Brain pericyte (primary cell): ENCODE measurements around the gene ATG7.
"Not testable (repeated sequence)": the region's sequence is repeated elsewhere in the genome, so short reads cannot be mapped to it uniquely, and the experiment has no call there.

Experiments used
- DNase-seq: peaks from one replicate; pipeline ENCODE4 v3.0.0-alpha.2; 2012; ENCODE audit warnings: low read depth, low spot score

The ATG7 gene

DNA sequence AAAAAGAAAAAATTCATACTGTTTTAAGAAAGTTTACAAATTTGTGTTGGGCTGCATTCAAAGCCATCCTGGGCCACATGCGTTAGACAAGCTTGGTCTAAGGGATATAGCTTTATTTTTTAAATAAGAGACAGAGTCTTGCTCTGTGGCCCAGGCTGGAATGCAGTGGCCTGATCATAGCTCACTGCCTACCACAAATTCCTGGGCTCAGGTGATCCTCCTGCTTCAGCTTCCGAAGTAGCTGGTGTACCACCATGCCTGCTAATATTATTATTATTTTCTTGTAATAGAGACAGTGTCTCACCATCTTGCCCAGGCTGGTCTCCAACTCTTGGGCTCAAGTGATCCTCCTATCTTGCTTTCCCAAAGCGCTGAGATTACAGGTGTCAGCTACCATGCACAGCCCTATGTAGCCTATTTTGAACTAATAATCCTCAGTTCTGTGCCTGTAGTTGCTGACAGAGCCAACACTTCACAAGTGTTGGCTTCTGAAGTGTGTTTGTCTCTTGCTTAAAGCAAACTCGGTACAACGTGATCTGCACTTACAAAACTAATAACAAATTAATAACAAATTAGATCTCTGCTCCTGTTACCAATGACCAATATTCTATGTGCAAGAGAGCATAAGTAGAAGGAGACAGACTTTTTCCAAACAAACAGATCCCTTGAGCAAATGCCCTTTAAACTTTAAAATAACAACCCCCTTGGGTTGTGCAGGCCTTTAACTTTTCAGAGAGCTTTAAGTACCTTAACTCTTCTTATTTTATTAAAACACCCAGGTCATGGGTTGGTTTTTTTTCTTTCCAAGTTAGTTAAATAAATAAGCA, 236.4 kb downstream of the ATG7 start:
- DNase-seq, result no peak

GRCh38 chr3:11509173-11510000, 237.2 kb downstream of the ATG7 start:
- DNase-seq, result peak; percentile 92

DNA sequence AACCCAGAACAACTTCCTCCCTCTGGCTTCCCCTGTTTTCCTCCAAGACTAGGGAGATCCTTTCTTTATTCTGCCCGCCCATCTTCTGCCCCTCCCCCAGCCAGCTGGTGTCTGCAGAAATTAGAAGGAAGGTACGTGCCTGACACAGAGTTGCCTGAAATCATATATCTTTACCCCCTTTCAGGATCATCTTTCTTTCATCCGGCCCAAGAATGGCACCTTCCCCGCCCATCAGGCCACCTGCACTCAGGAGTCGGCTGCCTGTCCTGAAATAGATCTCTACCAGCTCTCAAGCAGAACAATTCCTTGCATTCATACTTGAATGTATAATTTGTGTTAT, 237.8 kb downstream of the ATG7 start:
- DNase-seq, result no peak

- DNase-seq, result no peak
Observed at GRCh38 chr3:11510356-11510755, 238.2 kb downstream of the ATG7 start.

- not testable (repeated sequence) for DNase-seq
Observed at GRCh38 chr3:11511606-11512005, 239.4 kb downstream of the ATG7 start.

DNA sequence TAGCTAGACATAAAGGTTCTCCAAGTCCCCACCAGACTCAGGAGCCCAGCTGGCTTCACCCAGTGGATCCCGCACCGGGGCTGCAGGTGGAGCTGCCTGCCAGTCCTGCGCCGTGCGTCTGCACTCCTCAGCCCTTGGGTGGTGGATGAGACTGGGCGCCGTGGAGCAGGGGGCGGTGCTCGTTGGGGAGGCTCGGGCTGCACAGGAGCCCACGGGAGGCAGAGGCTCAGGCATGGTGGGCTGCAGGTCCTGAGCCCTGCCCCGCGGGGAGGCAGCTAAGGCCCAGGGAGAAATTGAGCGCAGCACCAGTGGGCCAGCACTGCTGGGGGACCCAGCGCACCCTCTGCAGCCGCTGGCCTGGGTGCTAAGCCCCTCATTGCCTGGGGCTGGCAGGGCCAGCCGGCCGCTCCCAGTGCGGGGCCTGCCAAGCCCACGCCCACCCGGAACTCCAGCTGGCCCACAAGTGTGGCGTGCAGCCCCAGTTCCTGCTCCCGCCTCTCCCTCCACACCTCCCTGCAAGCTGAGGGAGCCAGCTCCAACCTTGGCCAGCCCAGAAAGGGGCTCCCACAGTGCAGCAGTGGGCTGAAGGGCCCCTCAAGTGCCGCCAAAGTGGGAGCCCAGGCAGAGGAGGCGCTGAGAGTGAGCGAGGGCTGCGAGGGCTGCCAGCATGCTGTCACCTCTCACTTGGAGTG, 241.1 kb downstream of the ATG7 start:
- DNase-seq, result not testable (repeated sequence)

DNA sequence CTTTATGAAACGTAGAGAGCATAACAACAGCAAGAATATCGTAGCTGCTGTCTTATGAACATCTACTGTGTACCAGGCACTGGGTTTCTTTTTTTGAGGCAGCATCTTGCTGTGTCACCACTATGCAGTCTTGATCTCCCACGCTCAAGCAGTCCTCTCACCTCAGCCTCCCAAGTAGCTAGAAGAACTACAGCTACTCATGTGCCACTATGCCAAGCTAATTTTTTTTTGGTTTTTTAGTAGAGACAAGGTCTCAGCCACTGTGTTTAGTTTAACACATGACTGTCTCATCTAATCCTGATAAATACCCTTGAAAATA, 241.6 kb downstream of the ATG7 start:
- DNase-seq, result no peak

- DNase-seq, result peak; percentile 67
Observed at GRCh38 chr3:11514191-11514821, 242.1 kb downstream of the ATG7 start.

DNA sequence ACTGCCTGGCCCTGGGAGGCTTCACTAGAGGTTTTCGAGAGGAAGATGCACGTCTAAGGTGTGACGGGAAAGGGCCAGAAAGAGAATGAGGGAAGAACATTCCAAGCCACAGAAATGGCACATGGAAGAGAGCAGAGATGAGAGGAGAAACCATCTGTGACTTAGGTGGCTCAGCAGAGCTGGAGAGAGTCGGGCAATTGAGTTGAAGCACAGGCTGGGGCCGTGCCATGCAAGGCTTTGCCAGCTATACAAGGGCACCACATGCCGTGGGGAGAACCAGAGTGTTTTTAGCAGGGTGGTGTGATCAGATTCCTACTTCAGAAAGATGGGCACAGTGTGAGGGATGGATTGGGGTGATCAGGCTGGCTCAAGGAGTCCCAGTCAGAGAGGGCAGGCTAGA, 245.4 kb downstream of the ATG7 start:
- DNase-seq, result no peak

GRCh38 chr3:11521167-11521566, 249.0 kb downstream of the ATG7 start:
- no peak for DNase-seq

- DNase-seq, result no peak
Observed at GRCh38 chr3:11522398-11522715, 250.2 kb downstream of the ATG7 start.

DNA sequence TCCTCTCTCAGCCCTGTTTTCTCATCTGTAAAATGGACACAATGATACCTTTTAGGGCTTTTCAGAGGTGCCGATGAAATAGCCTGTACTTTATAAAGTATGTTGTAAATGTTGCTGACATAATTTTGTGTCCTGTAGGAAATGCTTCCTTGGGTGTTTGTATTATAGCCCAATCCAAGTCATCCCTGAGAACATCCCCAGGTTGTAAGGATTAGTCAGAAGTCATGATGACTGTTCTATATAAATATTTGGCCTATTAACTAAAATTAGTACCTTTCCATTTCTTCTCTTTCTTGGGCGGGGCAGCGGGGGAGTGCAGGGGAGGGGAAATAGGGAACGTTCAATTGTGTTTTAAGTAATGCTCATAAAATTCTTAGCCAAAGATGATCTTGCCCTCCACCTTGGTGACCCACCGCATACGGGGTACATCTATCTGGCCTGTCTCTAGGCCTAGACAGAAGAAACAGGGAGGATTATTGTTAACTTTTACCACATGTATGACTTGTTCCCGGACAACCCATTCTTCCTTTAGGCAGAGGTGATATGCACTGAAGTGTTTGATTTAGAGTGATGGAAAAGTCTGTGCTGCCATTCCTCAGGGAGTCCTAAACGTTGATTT, 250.9 kb downstream of the ATG7 start:
- DNase-seq, result no peak

DNA sequence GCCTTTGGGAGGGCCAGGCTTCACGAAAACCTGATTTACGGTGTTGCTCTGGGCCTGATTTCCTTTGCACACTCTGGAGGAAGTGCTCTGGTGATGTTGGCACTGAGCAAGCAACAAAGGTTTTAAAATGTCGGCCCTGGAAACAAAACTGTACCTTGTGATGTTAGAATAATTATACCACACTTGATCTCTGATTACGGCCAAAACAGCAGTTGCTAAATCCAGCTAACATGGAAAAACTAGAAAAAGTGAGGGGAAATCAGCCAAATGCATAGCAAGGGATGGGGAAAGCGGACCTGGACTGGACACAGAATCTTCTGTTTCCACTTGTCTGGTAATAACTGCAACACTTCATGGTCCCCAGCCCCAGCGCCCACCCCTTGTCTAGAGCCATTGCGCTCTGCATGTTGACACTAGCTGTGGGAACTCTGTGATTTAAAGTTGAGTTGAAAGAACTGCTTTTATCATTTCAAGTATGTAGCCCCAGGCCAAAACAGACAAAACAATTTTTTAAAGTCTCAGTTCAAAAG, 251.4 kb downstream of the ATG7 start:
- DNase-seq, result no peak

DNA sequence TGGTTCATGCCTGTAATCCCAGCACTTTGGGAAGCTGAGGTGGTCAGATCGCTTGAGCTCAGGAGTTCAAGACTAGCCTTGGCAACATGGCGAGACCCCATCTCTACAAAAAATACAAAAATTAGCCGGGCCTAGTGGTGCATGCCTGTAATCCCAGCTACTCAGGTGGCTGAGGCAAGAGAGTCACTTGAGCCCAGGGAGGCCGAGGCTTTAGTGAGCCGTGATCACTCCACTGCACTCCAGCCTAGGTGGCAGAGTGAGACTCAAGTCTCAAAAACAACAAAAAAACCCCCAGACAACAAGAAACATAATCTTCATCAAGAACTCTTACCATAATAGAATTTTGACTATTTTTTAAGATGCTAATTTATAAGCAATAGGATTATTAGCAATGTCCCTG, 253.9 kb downstream of the ATG7 start:
- DNase-seq, result not testable (repeated sequence)

- no peak for DNase-seq
Observed at GRCh38 chr3:11529281-11529680, 257.1 kb downstream of the ATG7 start.

DNA sequence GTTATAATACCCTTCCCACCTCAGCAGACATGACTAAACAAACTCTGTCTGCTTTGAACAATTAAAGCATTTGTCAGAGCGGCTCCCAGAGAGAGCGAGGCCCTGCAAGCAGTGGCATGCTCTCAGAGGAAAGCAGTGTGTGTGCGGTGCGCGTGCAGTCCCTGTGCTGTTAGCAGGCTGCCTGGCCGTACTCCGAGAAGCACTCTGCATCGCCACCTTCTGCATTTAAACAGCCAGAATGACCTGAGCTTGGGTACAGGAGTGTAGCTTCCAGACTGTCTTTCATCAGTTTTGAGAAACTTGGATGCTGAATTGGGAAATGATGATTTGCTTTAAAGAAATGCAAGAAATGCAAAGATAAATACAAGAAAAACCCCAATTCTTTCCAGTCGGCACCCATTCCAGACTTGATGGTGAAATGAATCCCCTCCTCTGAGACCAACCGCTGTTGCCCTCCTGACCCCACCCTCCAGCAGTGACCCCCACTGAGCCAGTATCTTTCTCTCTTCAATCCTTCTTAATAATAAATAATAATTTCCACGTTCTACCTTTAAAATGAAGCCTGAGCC, 258.0 kb downstream of the ATG7 start:
- DNase-seq, result peak; percentile 91

GRCh38 chr3:11532931-11533391, 260.8 kb downstream of the ATG7 start:
- peak; percentile 87 for DNase-seq

GRCh38 chr3:11534011-11534792, 262.0 kb downstream of the ATG7 start:
- DNase-seq, result no peak

GRCh38 chr3:11534793-11535101, 262.6 kb downstream of the ATG7 start:
- no peak for DNase-seq

GRCh38 chr3:11535243-11535960, 263.2 kb downstream of the ATG7 start:
- DNase-seq, result no peak
